Measurements from ENCODE around the gene KRT6A.

- TF ChIP-seq CTCF (IDR thresholded peaks at IDR 0.05) (no peak), POLR2A (IDR thresholded peaks at IDR 0.05) (no peak)
Observed at GRCh38 chr12:52454411-52455201, 38.5 kb downstream of the KRT6A start.

All from prostate gland (tissue), 2 donors.